IMR-90 (cell line): ENCODE measurements around the gene CPD. TPM values are rescaled to one million over a fixed set of nuclear protein-coding genes. Genes with fewer than 3 reads are reported as not detected.
A peak's percentile ranks its signal among the peaks of the same experiment; 100 is the strongest.

ENCODE experiments used
- ATAC-seq: fragments of 200-7000 bp; cut with Tn5 transposase; 2 replicates; pipeline ENCODE4 v1.9.1; 2020; ENCODE audit warnings: low read depth, mild to moderate bottlenecking, moderate library complexity
- BruUV-seq: library from RNA; stranded (reverse); fragments of 400-500 nt; replicated peaks from 2 replicates; lab custom pipeline; 2021; lab: Mats Ljungman, UMichigan
- CTCF ChIA-PET: fragments of 300-600 bp; formaldehyde crosslinking; extraction: SDS; loops from one replicate; lab custom pipeline; 2021; ENCODE audit warnings: antibody characterized with exemption; lab: Yijun Ruan, JAX
- POLR2A ChIA-PET: fragments of 300-600 bp; sonication (Branson Sonifier 250); formaldehyde crosslinking; loops from one replicate; lab custom pipeline; 2022; ENCODE audit warnings: antibody characterized with exemption; ENCODE audit not compliant: unreplicated experiment; lab: Charles Lee
- DNase-seq: peaks from one replicate; pipeline ENCODE4 v3.0.0; 2013
- H2AFZ ChIP-seq: replicated peaks from 2 replicates; pipeline ENCODE3; 2013; ENCODE audit warnings: low read length, mild to moderate bottlenecking; ENCODE audit not compliant: poor library complexity
- H2AK5ac ChIP-seq: 2 replicates; pipeline ENCODE4 v1.6.1; 2013; ENCODE audit warnings: low read depth, low read length, inconsistent platforms
- H2AK9ac ChIP-seq: replicated peaks from 2 replicates; pipeline ENCODE3; 2013; ENCODE audit warnings: mild to moderate bottlenecking, low read depth, low read length, moderate library complexity; ENCODE audit not compliant: poor library complexity
- H2BK120ac ChIP-seq: 2 replicates; pipeline ENCODE4 v1.6.1; 2013; ENCODE audit warnings: low read depth, low read length, inconsistent platforms
- H2BK15ac ChIP-seq: 3 replicates; pipeline ENCODE4 v1.6.1; 2013; ENCODE audit warnings: low read depth, low read length, inconsistent platforms
- H2BK20ac ChIP-seq: 2 replicates; pipeline ENCODE4 v1.6.1; 2013; ENCODE audit warnings: low read depth, mild to moderate bottlenecking, inconsistent platforms, low read length, moderate library complexity
- H2BK5ac ChIP-seq: 2 replicates; pipeline ENCODE4 v1.6.1; 2013; ENCODE audit warnings: mild to moderate bottlenecking, low read depth, low read length, inconsistent platforms; ENCODE audit not compliant: poor library complexity, severe bottlenecking
- H3K14ac ChIP-seq: replicated peaks from 2 replicates; pipeline ENCODE4 v1.6.1; 2013; ENCODE audit warnings: low read depth, low read length, inconsistent platforms
- H3K18ac ChIP-seq: 2 replicates; pipeline ENCODE4 v1.6.1; 2013; ENCODE audit warnings: low read depth, low read length, control low read depth
- H3K23ac ChIP-seq: 2 replicates; pipeline ENCODE4 v1.6.1; 2013; ENCODE audit warnings: low read depth, low read length, inconsistent platforms
- H3K27ac ChIP-seq: 2 replicates; pipeline ENCODE4 v1.5.1; 2013; ENCODE audit warnings: mild to moderate bottlenecking, control low read depth, low read length; ENCODE audit not compliant: insufficient read depth
- H3K27me3 ChIP-seq: 2 replicates; pipeline ENCODE4 v1.6.1; 2013; ENCODE audit warnings: low read length; ENCODE audit not compliant: control insufficient read depth, insufficient read depth
- H3K36me3 ChIP-seq: 2 replicates; pipeline ENCODE4 v1.6.1; 2013; ENCODE audit warnings: low read length, mixed read lengths; ENCODE audit not compliant: control insufficient read depth, insufficient read depth
- H3K4ac ChIP-seq: 2 replicates; pipeline ENCODE4 v1.6.1; 2013; ENCODE audit warnings: low read depth, low read length, inconsistent platforms
- H3K4me1 ChIP-seq: 2 replicates; pipeline ENCODE4 v1.6.1; 2013; ENCODE audit warnings: low read length, mixed read lengths; ENCODE audit not compliant: control insufficient read depth, insufficient read depth
- H3K4me2 ChIP-seq: 2 replicates; pipeline ENCODE4 v1.6.1; 2013; ENCODE audit warnings: low read depth, mild to moderate bottlenecking, control low read depth, low read length, moderate library complexity
- H3K4me3 ChIP-seq: 2 replicates; pipeline ENCODE4 v1.5.1; 2013; ENCODE audit warnings: low read depth, mild to moderate bottlenecking, control low read depth, low read length, moderate library complexity; ENCODE audit not compliant: insufficient read depth
- H3K56ac ChIP-seq: 2 replicates; pipeline ENCODE4 v1.6.1; 2013; ENCODE audit warnings: low read length, inconsistent platforms; ENCODE audit not compliant: insufficient read depth; ENCODE audit errors: extremely low read depth
- H3K79me1 ChIP-seq, 2 experiments: 2 replicates each; pipeline ENCODE4 v1.6.1; 2013; ENCODE audit warnings: low read length in 2 of 2, inconsistent platforms in 1 of 2, low read depth in 1 of 2
- H3K9ac ChIP-seq: 2 replicates; pipeline ENCODE4 v1.6.1; 2013; ENCODE audit warnings: low read depth, low read length, control low read depth
- H3K9me1 ChIP-seq: 2 replicates; pipeline ENCODE4 v1.6.1; 2013; ENCODE audit warnings: low read length, inconsistent platforms; ENCODE audit not compliant: insufficient read depth
- H3K9me3 ChIP-seq: 2 replicates; pipeline ENCODE4 v1.6.1; 2013; ENCODE audit warnings: low read length; ENCODE audit not compliant: control insufficient read depth, insufficient read depth
- H4K20me1 ChIP-seq: 2 replicates; pipeline ENCODE4 v1.6.1; 2013; ENCODE audit warnings: low read length, inconsistent platforms; ENCODE audit not compliant: insufficient read depth
- H4K5ac ChIP-seq: 2 replicates; pipeline ENCODE4 v1.6.1; 2013; ENCODE audit warnings: mild to moderate bottlenecking, low read depth, low read length, control low read depth
- H4K8ac ChIP-seq, 2 experiments: 2 replicates each; pipeline ENCODE4 v1.6.1; 2013; ENCODE audit warnings: low read depth in 2 of 2, low read length in 2 of 2, control low read depth in 1 of 2, inconsistent platforms in 1 of 2
- H4K91ac ChIP-seq: 2 replicates; pipeline ENCODE4 v1.6.1; 2013; ENCODE audit warnings: low read depth, low read length, inconsistent platforms; ENCODE audit not compliant: insufficient read depth
- BHLHE40 ChIP-seq: fragments of 150-350 bp; IDR thresholded peaks from 2 replicates; pipeline ENCODE4 v1.6.1; 2016; ENCODE audit warnings: mild to moderate bottlenecking, low read depth, low read length
- CEBPB ChIP-seq: IDR thresholded peaks from 2 replicates; pipeline ENCODE4 v1.6.1; 2012; ENCODE audit warnings: low read depth, low read length, improper control_type of control experiment
- CHD1 ChIP-seq: IDR thresholded peaks from 2 replicates; pipeline ENCODE4 v1.6.1; 2012; ENCODE audit warnings: low read depth, low read length, improper control_type of control experiment
- CTCF ChIP-seq: conservative IDR thresholded peaks from 2 replicates; pipeline ENCODE4 v1.5.1; 2012; ENCODE audit warnings: mild to moderate bottlenecking, low read depth, low read length, improper control_type of control experiment
- FOS ChIP-seq: fragments of 150-350 bp; IDR thresholded peaks from 2 replicates; pipeline ENCODE4 v1.6.1; 2016; ENCODE audit warnings: low read depth, low read length
- MAFK ChIP-seq: IDR thresholded peaks from 2 replicates; pipeline ENCODE4 v1.6.1; 2012; ENCODE audit warnings: low read depth, low read length, improper control_type of control experiment
- MAZ ChIP-seq: IDR thresholded peaks from 2 replicates; pipeline ENCODE4 v1.6.1; 2012; ENCODE audit warnings: low read depth, mild to moderate bottlenecking, low read length, improper control_type of control experiment, moderate library complexity, borderline replicate concordance
- MXI1 ChIP-seq: IDR thresholded peaks from 2 replicates; pipeline ENCODE4 v1.6.1; 2012; ENCODE audit warnings: low read depth, mild to moderate bottlenecking, low read length, moderate library complexity, borderline replicate concordance
- NFE2L2 ChIP-seq: fragments of 150-350 bp; IDR thresholded peaks from 2 replicates; pipeline ENCODE4 v1.6.1; 2016; ENCODE audit warnings: low read depth, mild to moderate bottlenecking, low read length
- POLR2A ChIP-seq: IDR thresholded peaks from 2 replicates; pipeline ENCODE4 v1.6.1; 2012; ENCODE audit warnings: mild to moderate bottlenecking, low read depth, low read length
- RAD21 ChIP-seq: IDR thresholded peaks from 2 replicates; pipeline ENCODE4 v1.6.1; 2012; ENCODE audit warnings: low read length, improper control_type of control experiment
- RCOR1 ChIP-seq: IDR thresholded peaks from 2 replicates; pipeline ENCODE4 v1.6.1; 2012; ENCODE audit warnings: mild to moderate bottlenecking, low read length, improper control_type of control experiment; ENCODE audit not compliant: insufficient replicate concordance
- RFX5 ChIP-seq: IDR thresholded peaks from 2 replicates; pipeline ENCODE4 v1.8.0; 2012; ENCODE audit warnings: low read depth, mild to moderate bottlenecking, low read length, moderate library complexity
- SMC3 ChIP-seq: fragments of 150-350 bp; IDR thresholded peaks from 2 replicates; pipeline ENCODE4 v1.6.1; 2016; ENCODE audit warnings: low read depth, mild to moderate bottlenecking, antibody characterized with exemption, low read length, moderate library complexity
- WGBS, 2 experiments: methylation state at CpG; one replicate each; pipeline versions ENCODE4 v1.1.5 to v1.1.7; 2013; ENCODE audit warnings: missing lambda C conversion rate in 2 of 2; ENCODE audit not compliant: insufficient read length in 1 of 2; ENCODE audit errors: extremely low coverage in 2 of 2; 5-methylcytosine and 5-hydroxymethylcytosine counted together
- dilution Hi-C: fragments of 300-500 bp; cut with HindIII; formaldehyde crosslinking; loops from one replicate; pipeline ENCODE4 v1.14.3; 2018; ENCODE audit warnings: low sequenced_read_pairs; ENCODE audit not compliant: unreplicated experiment
- in situ Hi-C: fragments of 300-500 bp; cut with MboI; formaldehyde crosslinking; loops from 3 replicates; pipeline ENCODE4 v1.14.3; 2019; ENCODE audit warnings: low sequenced_read_pairs, inconsistent platforms, mixed read lengths
- intact Hi-C: fragments of 100-400 bp; cut with micrococcal nuclease; formaldehyde crosslinking; loops from 2 replicates; pipeline ENCODE4 v1.10.0; 2022
- polyA plus RNA-seq, 3 experiments: library from polyadenylated mRNA; depleted of rRNA; stranded (reverse); fragments of >200 nt; gene quantifications; 2 replicates each; pipeline ENCODE4 v1.2.3, GENCODE V29; 2012; ENCODE audit warnings: low replicate concordance in 1 of 3
- total RNA-seq: library from RNA; depleted of rRNA; stranded (reverse); fragments of >200 nt; gene quantifications from 2 replicates; pipeline ENCODE4 v1.2.3, GENCODE V29; 2012
- TF ChIP-seq, protein P1 (sequence below): fragments of 150-350 bp; IDR thresholded peaks from 2 replicates; pipeline ENCODE4 v1.6.1; 2017; ENCODE audit warnings: mild to moderate bottlenecking, antibody characterized with exemption, low read length, low read depth
- TF ChIP-seq, protein P2 (sequence below): fragments of 150-350 bp; IDR thresholded peaks from 2 replicates; pipeline ENCODE4 v1.6.1; 2016; ENCODE audit warnings: low read depth, mild to moderate bottlenecking, low read length, moderate library complexity, borderline replicate concordance

The CPD gene
- total and polyA plus RNA-seq, 2 of the 4 experiments (the other 2 are of a cell fraction), result 23.4 to 94.5 TPM

GRCh38 chr17:30379903-30380381 is 1.2 kb downstream of the CPD start:
- ATAC-seq (no peak), DNase-seq (no peak)
- H2BK120ac ChIP-seq, result no peak overlapping the region
- peaks cover 12 to 33% of the 10 kb centered on the region in 2 experiments for H3K79me1 ChIP-seq
- H3K56ac ChIP-seq, result peak overlapping the region; percentile 25; the same call in 1 of the 2 replicates
- ChIA-PET CTCF (interaction anchor here (0.7 kb wide), 2 partner anchors 18 to 218 kb away, joined by 3 to 4 read pairs; no protein-coding TSS in a partner anchor), POLR2A (no interaction called here)
- no peaks in the 10 kb centered on the region for H3K27me3 ChIP-seq
- peak overlapping the region; percentile 73 for H2AK9ac ChIP-seq
- H2AFZ ChIP-seq, result peak overlapping the region; percentile 93
- no peak overlapping the region for H4K5ac ChIP-seq
- H4K20me1 ChIP-seq, result peaks cover 20% of the 10 kb centered on the region; the same call in 1 of the 2 replicates
- peaks cover 15% of the 10 kb centered on the region for H3K4me1 ChIP-seq
- H3K23ac ChIP-seq, result peak overlapping the region; percentile 65
- no peak overlapping the region for H2BK20ac ChIP-seq
- H3K4me3 ChIP-seq, result peak overlapping the region; percentile 66
- BruUV-seq, result no TSS peak
- H3K27ac ChIP-seq, result peak overlapping the region; percentile 8; the same call in 1 of the 2 replicates
- peak overlapping the region; percentile 89 for H3K9ac ChIP-seq
- H4K91ac ChIP-seq, result no peak overlapping the region; the same call in 1 of the 2 replicates
- H2BK15ac ChIP-seq, result no peak overlapping the region
- no peaks in the 10 kb centered on the region for H3K36me3 ChIP-seq
- 0 out of 2 replicates have a peak overlapping the region, but pooled peaks have one; percentile 4 for H2AK5ac ChIP-seq
- dilution Hi-C loops (no loop called here), intact Hi-C loops (loop anchor here (5.0 kb wide), 1 partner anchor 88 kb away; the partner anchor contains the start of gene BLMH), in situ Hi-C loops (no loop called here)
- no peak overlapping the region for H2BK5ac ChIP-seq
- H3K4ac ChIP-seq, result peak overlapping the region; percentile 62; the same call in 1 of the 2 replicates
- TF ChIP-seq RAD21 (no peak), CEBPB (no peak), CTCF (no peak), MAFK (no peak), RFX5 (no peak), SMC3 (no peak), BHLHE40 (no peak), FOS (no peak), CHD1 (no peak), MAZ (no peak), MXI1 (no peak), RCOR1 (no peak), NFE2L2 (no peak), POLR2A (no peak)
- TF ChIP-seq, protein P1, sequence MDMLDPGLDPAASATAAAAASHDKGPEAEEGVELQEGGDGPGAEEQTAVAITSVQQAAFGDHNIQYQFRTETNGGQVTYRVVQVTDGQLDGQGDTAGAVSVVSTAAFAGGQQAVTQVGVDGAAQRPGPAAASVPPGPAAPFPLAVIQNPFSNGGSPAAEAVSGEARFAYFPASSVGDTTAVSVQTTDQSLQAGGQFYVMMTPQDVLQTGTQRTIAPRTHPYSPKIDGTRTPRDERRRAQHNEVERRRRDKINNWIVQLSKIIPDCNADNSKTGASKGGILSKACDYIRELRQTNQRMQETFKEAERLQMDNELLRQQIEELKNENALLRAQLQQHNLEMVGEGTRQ, result no peak
- TF ChIP-seq, protein P2, sequence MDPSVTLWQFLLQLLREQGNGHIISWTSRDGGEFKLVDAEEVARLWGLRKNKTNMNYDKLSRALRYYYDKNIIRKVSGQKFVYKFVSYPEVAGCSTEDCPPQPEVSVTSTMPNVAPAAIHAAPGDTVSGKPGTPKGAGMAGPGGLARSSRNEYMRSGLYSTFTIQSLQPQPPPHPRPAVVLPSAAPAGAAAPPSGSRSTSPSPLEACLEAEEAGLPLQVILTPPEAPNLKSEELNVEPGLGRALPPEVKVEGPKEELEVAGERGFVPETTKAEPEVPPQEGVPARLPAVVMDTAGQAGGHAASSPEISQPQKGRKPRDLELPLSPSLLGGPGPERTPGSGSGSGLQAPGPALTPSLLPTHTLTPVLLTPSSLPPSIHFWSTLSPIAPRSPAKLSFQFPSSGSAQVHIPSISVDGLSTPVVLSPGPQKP, result no peak
- no peak overlapping the region for H3K18ac ChIP-seq
- H3K14ac ChIP-seq, result peak overlapping the region; percentile 44
- no CpG with 5 or more reads among the region's 5 CpGs for WGBS, 2 experiments
- H4K8ac ChIP-seq, result 0 out of 4 replicates have a peak overlapping the region, but pooled peaks of 1 of the 2 experiments have one; percentile 13
- H3K9me1 ChIP-seq, result peaks cover 10% of the 10 kb centered on the region
- H3K9me3 ChIP-seq, result no peaks in the 10 kb centered on the region
- H3K4me2 ChIP-seq, result peak overlapping the region; percentile 99
